ENCODE measurements around the gene DPYSL3.

DPYSL3 gene

GRCh38 chr5:147481874-147482705 lies 27.8 kb downstream of the DPYSL3 start:
- no peak for DNase-seq (ENCODE audit: low read depth)
- H3K4me3 ChIP-seq (ENCODE audit: low read depth, low read length) = no peak overlapping the region
- TF ChIP-seq CTCF (IDR thresholded peaks at IDR 0.05; ENCODE audit: low read depth, low read length, missing control alignments) = no peak
- in situ Hi-C loops (cut with HindIII; ENCODE audit: low sequenced_read_pairs) = no loop called here

- in situ Hi-C loops (cut with HindIII; ENCODE audit: low sequenced_read_pairs) = no loop called here
- TF ChIP-seq CTCF (IDR thresholded peaks at IDR 0.05; ENCODE audit: low read depth, low read length, missing control alignments) = no peak
- H3K4me3 ChIP-seq (ENCODE audit: low read depth, low read length) = no peak overlapping the region
- peak; percentile 74 for DNase-seq (ENCODE audit: low read depth)
Measured at GRCh38 chr5:147481376-147481775, 28.5 kb downstream of the DPYSL3 start.

GRCh38 chr5:147479949-147480348 lies 29.9 kb downstream of the DPYSL3 start:
- TF ChIP-seq CTCF (IDR thresholded peaks at IDR 0.05; ENCODE audit: low read depth, low read length, missing control alignments) = no peak
- no peak overlapping the region for H3K4me3 ChIP-seq (ENCODE audit: low read depth, low read length)
- in situ Hi-C loops (cut with HindIII; ENCODE audit: low sequenced_read_pairs) = no loop called here
- DNase-seq (ENCODE audit: low read depth) = peak; percentile 48

GRCh38 chr5:147479444-147479843 lies 30.4 kb downstream of the DPYSL3 start:
- no peak for DNase-seq (ENCODE audit: low read depth)

GRCh38 chr5:147474140-147474539 lies 35.7 kb downstream of the DPYSL3 start:
- in situ Hi-C loops (cut with HindIII; ENCODE audit: low sequenced_read_pairs) = no loop called here
- TF ChIP-seq CTCF (IDR thresholded peaks at IDR 0.05; ENCODE audit: low read depth, low read length, missing control alignments) = no peak
- no peak overlapping the region for H3K4me3 ChIP-seq (ENCODE audit: low read depth, low read length)

More at GRCh38 chr5:147479444-147479843, 30.4 kb downstream of the DPYSL3 start:
- in situ Hi-C loops (cut with HindIII; ENCODE audit: low sequenced_read_pairs) = no loop called here
- TF ChIP-seq CTCF (IDR thresholded peaks at IDR 0.05; ENCODE audit: low read depth, low read length, missing control alignments) = no peak
- H3K4me3 ChIP-seq (ENCODE audit: low read depth, low read length) = no peak overlapping the region

GRCh38 chr5:147472664-147473475 lies 37.0 kb downstream of the DPYSL3 start:
- H3K4me3 ChIP-seq (ENCODE audit: low read depth, low read length) = no peak overlapping the region
- in situ Hi-C loops (cut with HindIII; ENCODE audit: low sequenced_read_pairs) = no loop called here
- DNase-seq (ENCODE audit: low read depth) = no peak
- no peak for TF ChIP-seq CTCF (IDR thresholded peaks at IDR 0.05; ENCODE audit: low read depth, low read length, missing control alignments)

More at GRCh38 chr5:147474140-147474539, 35.7 kb downstream of the DPYSL3 start:
- DNase-seq (ENCODE audit: low read depth) = no peak
